GM12875 (cell line): ENCODE results near the gene SLC35G4.

ENCODE experiments used
- H3K4me3 ChIP-seq: one replicate; pipeline ENCODE4 v1.5.1; 2011; ENCODE audit warnings: low read depth, low read length, control low read depth
- TF ChIP-seq, protein P1 (sequence below): IDR thresholded peaks from 2 replicates; pipeline ENCODE4 v1.5.1; 2011; ENCODE audit warnings: low read depth, mild to moderate bottlenecking, control low read depth, inconsistent platforms, low read length, moderate library complexity, borderline replicate concordance; ENCODE audit not compliant: insufficient read depth

The SLC35G4 gene

DNA sequence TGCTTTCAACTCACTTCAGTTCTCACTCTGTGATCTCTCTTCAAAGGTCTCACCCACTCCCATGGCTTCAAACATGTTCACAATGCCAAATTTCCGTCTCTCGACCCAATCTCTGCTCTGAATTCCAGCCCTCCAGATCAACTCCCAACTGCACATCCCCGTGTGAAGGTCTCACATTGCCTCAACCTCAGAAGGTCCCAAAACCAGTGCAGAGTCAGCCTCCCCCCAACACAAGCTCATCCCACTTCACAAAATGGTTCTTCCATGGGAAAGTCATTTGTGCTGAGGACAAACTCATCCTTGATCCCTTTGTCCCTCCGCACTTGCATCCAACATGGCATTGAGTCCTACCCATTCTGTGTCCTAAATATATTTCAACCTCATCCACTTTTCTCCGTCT, 48.6 kb downstream of the SLC35G4 start:
- TF ChIP-seq, protein P1, sequence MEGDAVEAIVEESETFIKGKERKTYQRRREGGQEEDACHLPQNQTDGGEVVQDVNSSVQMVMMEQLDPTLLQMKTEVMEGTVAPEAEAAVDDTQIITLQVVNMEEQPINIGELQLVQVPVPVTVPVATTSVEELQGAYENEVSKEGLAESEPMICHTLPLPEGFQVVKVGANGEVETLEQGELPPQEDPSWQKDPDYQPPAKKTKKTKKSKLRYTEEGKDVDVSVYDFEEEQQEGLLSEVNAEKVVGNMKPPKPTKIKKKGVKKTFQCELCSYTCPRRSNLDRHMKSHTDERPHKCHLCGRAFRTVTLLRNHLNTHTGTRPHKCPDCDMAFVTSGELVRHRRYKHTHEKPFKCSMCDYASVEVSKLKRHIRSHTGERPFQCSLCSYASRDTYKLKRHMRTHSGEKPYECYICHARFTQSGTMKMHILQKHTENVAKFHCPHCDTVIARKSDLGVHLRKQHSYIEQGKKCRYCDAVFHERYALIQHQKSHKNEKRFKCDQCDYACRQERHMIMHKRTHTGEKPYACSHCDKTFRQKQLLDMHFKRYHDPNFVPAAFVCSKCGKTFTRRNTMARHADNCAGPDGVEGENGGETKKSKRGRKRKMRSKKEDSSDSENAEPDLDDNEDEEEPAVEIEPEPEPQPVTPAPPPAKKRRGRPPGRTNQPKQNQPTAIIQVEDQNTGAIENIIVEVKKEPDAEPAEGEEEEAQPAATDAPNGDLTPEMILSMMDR, result no peak

DNA sequence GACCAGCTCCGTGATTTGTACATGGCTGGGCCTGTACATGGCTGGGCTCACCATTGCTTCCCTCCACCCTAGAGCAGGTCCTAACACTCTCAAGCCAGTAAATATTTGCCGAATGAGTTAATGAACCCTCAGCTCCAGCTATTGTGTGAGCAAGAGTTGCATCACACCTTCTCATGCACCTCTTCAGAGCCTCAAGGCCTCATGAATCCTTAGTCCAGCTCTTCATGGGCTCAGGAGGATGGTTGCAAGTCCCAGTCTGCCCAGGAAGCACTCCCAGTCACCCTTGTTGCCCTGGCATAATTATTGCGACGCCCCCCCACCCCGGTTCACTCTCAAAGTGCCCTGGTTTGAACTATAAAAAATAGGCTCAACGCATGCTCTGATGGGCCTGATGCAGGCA, 49.6 kb downstream of the SLC35G4 start:
- TF ChIP-seq, protein P1, result no peak
- H3K4me3 ChIP-seq, result no peak overlapping the region

More for the DNA sequence above, 48.6 kb downstream of the SLC35G4 start:
- no peak overlapping the region for H3K4me3 ChIP-seq
